GM12878 (cell line): ENCODE results near the gene CCDC6. TPM values are rescaled to one million over a fixed set of nuclear protein-coding genes. Genes with fewer than 3 reads are reported as not detected.

Experiments
- ATAC-seq: fragments of 200-7000 bp; cut with Tn5 transposase; 3 replicates; pipeline ENCODE4 v1.9.1; 2020; ENCODE audit warnings: mild to moderate bottlenecking, moderate library complexity
- BruUV-seq: library from RNA; stranded (reverse); fragments of 400-500 nt; replicated peaks from 2 replicates; lab custom pipeline; 2021; lab: Mats Ljungman, UMichigan
- CTCF ChIA-PET: fragments of 300-600 bp; sonication (Branson Sonifier 250); formaldehyde crosslinking; extraction: SDS; loops from one replicate; lab custom pipeline; 2021; ENCODE audit warnings: inconsistent platforms; lab: Yijun Ruan, JAX
- POLR2A ChIA-PET: fragments of 350-600 bp; formaldehyde crosslinking; extraction: SDS; loops from one replicate; lab custom pipeline; 2021; ENCODE audit warnings: inconsistent platforms; lab: Charles Lee
- RAD21 ChIA-PET: fragments of 300-600 bp; sonication (Branson Sonifier 250); formaldehyde crosslinking; loops from one replicate; lab custom pipeline; 2023; ENCODE audit warnings: antibody characterized with exemption; ENCODE audit not compliant: unreplicated experiment; lab: Charles Lee
- SMC1A ChIA-PET: fragments of 300-600 bp; sonication (Branson Sonifier 250); formaldehyde crosslinking; loops from one replicate; lab custom pipeline; 2023; ENCODE audit not compliant: unreplicated experiment, uncharacterized antibody; lab: Charles Lee
- DNase-seq: peaks from one replicate; pipeline ENCODE4 v3.0.0-alpha.2; 2011; ENCODE audit warnings: low read depth, low spot score
- FAIRE-seq: peaks from 3 replicates; lab custom pipeline; 2011; peaks lifted over from hg19 to GRCh38; lab: Jason Lieb, UNC
- H2AFZ ChIP-seq: 2 replicates; pipeline ENCODE4 v1.6.0; 2011; ENCODE audit warnings: low read depth, low read length, control low read depth; ENCODE audit not compliant: control insufficient read depth
- H3K27ac ChIP-seq: 2 replicates; pipeline ENCODE4 v1.5.1; 2011; ENCODE audit warnings: control low read depth; ENCODE audit not compliant: control insufficient read depth, insufficient read depth
- H3K27me3 ChIP-seq, 2 experiments: replicated peaks in 1 of 2; 2 replicates each; pipeline versions ENCODE4 v1.6.0 to v1.6.1; 2011; ENCODE audit warnings: low read length in 1 of 2; ENCODE audit not compliant: control insufficient read depth in 2 of 2, insufficient read depth in 2 of 2
- H3K36me3 ChIP-seq, 2 experiments: 2 replicates each; pipeline ENCODE4 v1.5.1; 2011; ENCODE audit warnings: low read length in 1 of 2; ENCODE audit not compliant: control insufficient read depth in 2 of 2, insufficient read depth in 2 of 2
- H3K4me1 ChIP-seq: 2 replicates; pipeline ENCODE4 v1.6.1; 2011; ENCODE audit warnings: mild to moderate bottlenecking, low read length, moderate library complexity, mixed read lengths; ENCODE audit not compliant: control insufficient read depth, insufficient read depth
- H3K4me2 ChIP-seq: 2 replicates; pipeline ENCODE4 v1.6.0; 2011; ENCODE audit warnings: control low read depth; ENCODE audit not compliant: control insufficient read depth, insufficient read depth
- H3K4me3 ChIP-seq: fragments of 200-600 bp; sonication (generic); 2 replicates; pipeline ENCODE4 v1.5.1; 2016
- H3K79me2 ChIP-seq: 2 replicates; pipeline ENCODE4 v1.6.0; 2011; ENCODE audit warnings: low read length; ENCODE audit not compliant: control insufficient read depth, insufficient read depth
- H3K9ac ChIP-seq: 2 replicates; pipeline ENCODE4 v1.8.0; 2011; ENCODE audit warnings: low read length, control low read depth, mixed read lengths; ENCODE audit not compliant: control insufficient read depth, insufficient read depth
- H3K9me3 ChIP-seq: replicated peaks from 3 replicates; pipeline ENCODE4 v1.5.1; 2011; ENCODE audit warnings: mild to moderate bottlenecking, low read length; ENCODE audit not compliant: control insufficient read depth, insufficient read depth
- H4K20me1 ChIP-seq: 2 replicates; pipeline ENCODE4 v1.6.0; 2011; ENCODE audit not compliant: control insufficient read depth, insufficient read depth
- CEBPB ChIP-seq, 2 experiments: fragments of 150-350 bp in 1 of 2; IDR thresholded peaks; 2 replicates each; pipeline ENCODE4 v1.6.1; 2012 to 2014; ENCODE audit warnings: low read depth in 2 of 2, low read length in 2 of 2, borderline replicate concordance in 1 of 2, inconsistent platforms in 1 of 2
- CHD2 ChIP-seq: IDR thresholded peaks from 2 replicates; pipeline ENCODE4 v1.6.1; 2011; ENCODE audit warnings: low read depth, low read length, improper control_type of control experiment, borderline replicate concordance
- CREB1 ChIP-seq: IDR thresholded peaks from 2 replicates; pipeline ENCODE4 v1.6.1; 2012; ENCODE audit warnings: low read depth, mild to moderate bottlenecking, inconsistent platforms
- CREM ChIP-seq: IDR thresholded peaks from 2 replicates; pipeline ENCODE4 v1.6.1; 2014; ENCODE audit warnings: antibody characterized with exemption, low read depth
- IKZF2 ChIP-seq, 2 experiments: fragments of 450-650 bp; IDR thresholded peaks; 2 replicates each; pipeline ENCODE4 v1.6.1; 2017; ENCODE audit warnings: mild to moderate bottlenecking in 2 of 2, moderate library complexity in 2 of 2
- NFYA ChIP-seq: IDR thresholded peaks from 2 replicates; pipeline ENCODE4 v1.6.1; 2011; ENCODE audit warnings: low read depth, mild to moderate bottlenecking, low read length, improper control_type of control experiment, borderline replicate concordance
- PAX5 ChIP-seq: IDR thresholded peaks from 2 replicates; pipeline ENCODE4 v1.6.1; 2011; ENCODE audit warnings: low read depth, low read length, borderline replicate concordance
- POU2F2 ChIP-seq: IDR thresholded peaks from 3 replicates; pipeline ENCODE4 v1.6.1; 2011; ENCODE audit warnings: low read depth, mild to moderate bottlenecking, low read length, borderline replicate concordance
- RAD21 ChIP-seq: IDR thresholded peaks from 2 replicates; pipeline ENCODE4 v1.6.1; 2011; ENCODE audit warnings: mild to moderate bottlenecking, low read depth, low read length, moderate library complexity; ENCODE audit not compliant: insufficient read depth
- RFX5 ChIP-seq: IDR thresholded peaks from 2 replicates; pipeline ENCODE4 v1.6.1; 2011; ENCODE audit warnings: low read depth, low read length, improper control_type of control experiment
- SIX5 ChIP-seq: IDR thresholded peaks from 2 replicates; pipeline ENCODE4 v1.6.1; 2011; ENCODE audit warnings: mild to moderate bottlenecking, low read depth, low read length, moderate library complexity; ENCODE audit not compliant: severe bottlenecking
- SUZ12 ChIP-seq: fragments of 200-600 bp; sonication (generic); IDR thresholded peaks from one replicate; pipeline ENCODE4 v1.6.1; 2018; ENCODE audit warnings: antibody characterized with exemption, mild to moderate bottlenecking; ENCODE audit not compliant: unreplicated experiment
- WGBS: methylation state at CpG from one replicate; pipeline ENCODE4 v1.1.6; 2016; ENCODE audit warnings: low lambda C conversion rate; ENCODE audit not compliant: insufficient replicate concordance, insufficient coverage; ENCODE audit errors: missing lambda C conversion rate; 5-methylcytosine and 5-hydroxymethylcytosine counted together
- in situ Hi-C: fragments of 300-500 bp; cut with MboI; formaldehyde crosslinking; loops from 9 replicates; pipeline ENCODE4 v1.14.3; 2018; ENCODE audit warnings: mixed read lengths
- intact Hi-C: fragments of 100-400 bp; cut with micrococcal nuclease; formaldehyde crosslinking; loops from one replicate; pipeline ENCODE4 v1.14.2; 2022; ENCODE audit not compliant: unreplicated experiment
- polyA plus RNA-seq, 11 experiments: library from polyadenylated mRNA; depleted of rRNA in 4 of 11; unstranded in 6 of 11; stranded (reverse) in 5 of 11; fragments of >200 nt; fragmentation: Nextera tagmentation in 4 of 11; fragmentation: Illumina TruSeq in 1 of 11; extraction: Ambion mirVana in 4 of 11; extraction: Trizol in 1 of 11; gene quantifications; 1 replicate in 1 of 11; 2 replicates in 10 of 11; pipeline versions ENCODE4 v1.2.1 to v1.2.3, GENCODE V29; 2011 to 2016; ENCODE audit warnings: inconsistent platforms in 2 of 11, missing spikeins in 2 of 11, low read depth in 1 of 11
- total RNA-seq, 4 experiments: library from RNA; depleted of rRNA in 3 of 4; stranded (reverse); fragments of >200 nt in 3 of 4; fragmentation: Illumina TruSeq in 1 of 4; extraction: Trizol in 1 of 4; gene quantifications; 2 replicates each; pipeline versions ENCODE4 v1.2.1 to v1.2.3, GENCODE V29; 2013 to 2021
- TF ChIP-seq, protein P1 (sequence below): fragments of 450-650 bp; formaldehyde crosslinking; IDR thresholded peaks from 2 replicates; pipeline ENCODE4 v1.5.0; 2022; ENCODE audit warnings: mild to moderate bottlenecking, missing genetic modification characterization
- TF ChIP-seq, protein P2 (sequence below): fragments of 450-650 bp; formaldehyde crosslinking; IDR thresholded peaks from 2 replicates; pipeline ENCODE4 v1.4.0; 2022; ENCODE audit warnings: mild to moderate bottlenecking, moderate library complexity
- TF ChIP-seq, protein P3 (sequence below): fragments of 450-650 bp; IDR thresholded peaks from 2 replicates; pipeline ENCODE4 v1.6.1; 2014; ENCODE audit warnings: mild to moderate bottlenecking

The CCDC6 gene
- total and polyA plus RNA-seq, 10 of the 15 experiments (the other 5 are each of a cell fraction or from before 2014, with no cell fraction given) = 11.8 to 46.2 (median 26.7) TPM

DNA sequence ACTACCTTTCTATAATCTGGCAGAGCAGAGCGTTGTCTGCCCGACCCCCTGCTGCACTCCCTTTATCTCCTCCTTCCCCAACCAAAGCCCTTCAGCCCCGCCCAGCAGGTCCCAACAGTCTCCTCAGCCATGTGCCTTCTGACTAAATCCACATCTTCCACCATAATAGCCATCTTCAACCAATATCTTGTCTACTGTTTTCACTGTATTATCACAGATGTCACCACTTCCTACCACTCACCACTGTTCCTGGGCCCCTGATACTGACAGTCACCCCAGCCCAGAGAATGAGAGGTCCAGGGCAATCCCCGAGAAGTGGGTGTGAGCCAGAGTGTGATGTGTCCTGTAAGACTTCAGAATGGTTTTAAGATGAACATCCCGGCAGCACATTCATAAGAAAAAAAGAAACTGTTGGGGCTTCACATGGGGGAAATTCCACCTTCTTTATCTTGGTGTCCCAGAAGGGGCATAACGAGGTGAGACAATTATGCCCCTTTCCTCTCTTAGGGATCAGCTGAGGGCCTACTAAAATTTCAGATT, 25.3 kb downstream of the CCDC6 start:
- SMC1A ChIA-PET = interaction anchor here (1.0 kb wide), 1 partner anchor 24 kb away, joined by 5 read pairs; the partner anchor contains the start of gene CCDC6
- Histone ChIP-seq H3K36me3 (no peaks in the 10 kb centered on the region), H3K4me3 (peak overlapping the region; percentile 46; the same call in 1 of the 2 replicates), H2AFZ (no peak overlapping the region), H3K79me2 (peaks cover 59% of the 10 kb centered on the region), H3K4me1 (peaks cover 45% of the 10 kb centered on the region), H3K27ac (peak overlapping the region; percentile 77), H3K4me2 (peak overlapping the region; percentile 85), H3K9me3 (no peaks in the 10 kb centered on the region), H3K9ac (peak overlapping the region; percentile 32; the same call in 1 of the 2 replicates), H3K27me3 (no peaks in the 10 kb centered on the region), H4K20me1 (no peaks in the 10 kb centered on the region)
- ATAC-seq = peak; percentile 84
- POLR2A ChIA-PET = no interaction called here
- RAD21 ChIA-PET = interaction anchor here (0.8 to 1.0 kb wide), 2 partner anchors 16 to 25 kb away, joined by 3 read pairs; no protein-coding TSS in a partner anchor
- CTCF ChIA-PET = interaction anchor here (0.7 to 1.2 kb wide), 4 partner anchors 11 to 1084 kb away, joined by 3 to 5 read pairs (median 4); partner anchors contain the start of gene CCDC6
- in situ Hi-C loops = no loop called here
- WGBS = 2% methylated on average over 5 of the region's 6 CpGs
- FAIRE-seq = no peak
- peak; percentile 82 for DNase-seq
- no TSS peak for BruUV-seq
- intact Hi-C loops = loop anchor here (1.0 to 2.0 kb wide), 2 partner anchors 25 to 194 kb away; partner anchors contain the start of gene CCDC6
- peak; percentile 24; the same call in 1 of the 2 replicates for TF ChIP-seq PAX5
- TF ChIP-seq, protein P1, sequence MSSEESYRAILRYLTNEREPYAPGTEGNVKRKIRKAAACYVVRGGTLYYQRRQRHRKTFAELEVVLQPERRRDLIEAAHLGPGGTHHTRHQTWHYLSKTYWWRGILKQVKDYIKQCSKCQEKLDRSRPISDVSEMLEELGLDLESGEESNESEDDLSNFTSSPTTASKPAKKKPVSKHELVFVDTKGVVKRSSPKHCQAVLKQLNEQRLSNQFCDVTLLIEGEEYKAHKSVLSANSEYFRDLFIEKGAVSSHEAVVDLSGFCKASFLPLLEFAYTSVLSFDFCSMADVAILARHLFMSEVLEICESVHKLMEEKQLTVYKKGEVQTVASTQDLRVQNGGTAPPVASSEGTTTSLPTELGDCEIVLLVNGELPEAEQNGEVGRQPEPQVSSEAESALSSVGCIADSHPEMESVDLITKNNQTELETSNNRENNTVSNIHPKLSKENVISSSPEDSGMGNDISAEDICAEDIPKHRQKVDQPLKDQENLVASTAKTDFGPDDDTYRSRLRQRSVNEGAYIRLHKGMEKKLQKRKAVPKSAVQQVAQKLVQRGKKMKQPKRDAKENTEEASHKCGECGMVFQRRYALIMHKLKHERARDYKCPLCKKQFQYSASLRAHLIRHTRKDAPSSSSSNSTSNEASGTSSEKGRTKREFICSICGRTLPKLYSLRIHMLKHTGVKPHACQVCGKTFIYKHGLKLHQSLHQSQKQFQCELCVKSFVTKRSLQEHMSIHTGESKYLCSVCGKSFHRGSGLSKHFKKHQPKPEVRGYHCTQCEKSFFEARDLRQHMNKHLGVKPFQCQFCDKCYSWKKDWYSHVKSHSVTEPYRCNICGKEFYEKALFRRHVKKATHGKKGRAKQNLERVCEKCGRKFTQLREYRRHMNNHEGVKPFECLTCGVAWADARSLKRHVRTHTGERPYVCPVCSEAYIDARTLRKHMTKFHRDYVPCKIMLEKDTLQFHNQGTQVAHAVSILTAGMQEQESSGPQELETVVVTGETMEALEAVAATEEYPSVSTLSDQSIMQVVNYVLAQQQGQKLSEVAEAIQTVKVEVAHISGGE (CRISPR knock-in tag) = no peak
- TF ChIP-seq SIX5 = no peak
- TF ChIP-seq, protein P2, sequence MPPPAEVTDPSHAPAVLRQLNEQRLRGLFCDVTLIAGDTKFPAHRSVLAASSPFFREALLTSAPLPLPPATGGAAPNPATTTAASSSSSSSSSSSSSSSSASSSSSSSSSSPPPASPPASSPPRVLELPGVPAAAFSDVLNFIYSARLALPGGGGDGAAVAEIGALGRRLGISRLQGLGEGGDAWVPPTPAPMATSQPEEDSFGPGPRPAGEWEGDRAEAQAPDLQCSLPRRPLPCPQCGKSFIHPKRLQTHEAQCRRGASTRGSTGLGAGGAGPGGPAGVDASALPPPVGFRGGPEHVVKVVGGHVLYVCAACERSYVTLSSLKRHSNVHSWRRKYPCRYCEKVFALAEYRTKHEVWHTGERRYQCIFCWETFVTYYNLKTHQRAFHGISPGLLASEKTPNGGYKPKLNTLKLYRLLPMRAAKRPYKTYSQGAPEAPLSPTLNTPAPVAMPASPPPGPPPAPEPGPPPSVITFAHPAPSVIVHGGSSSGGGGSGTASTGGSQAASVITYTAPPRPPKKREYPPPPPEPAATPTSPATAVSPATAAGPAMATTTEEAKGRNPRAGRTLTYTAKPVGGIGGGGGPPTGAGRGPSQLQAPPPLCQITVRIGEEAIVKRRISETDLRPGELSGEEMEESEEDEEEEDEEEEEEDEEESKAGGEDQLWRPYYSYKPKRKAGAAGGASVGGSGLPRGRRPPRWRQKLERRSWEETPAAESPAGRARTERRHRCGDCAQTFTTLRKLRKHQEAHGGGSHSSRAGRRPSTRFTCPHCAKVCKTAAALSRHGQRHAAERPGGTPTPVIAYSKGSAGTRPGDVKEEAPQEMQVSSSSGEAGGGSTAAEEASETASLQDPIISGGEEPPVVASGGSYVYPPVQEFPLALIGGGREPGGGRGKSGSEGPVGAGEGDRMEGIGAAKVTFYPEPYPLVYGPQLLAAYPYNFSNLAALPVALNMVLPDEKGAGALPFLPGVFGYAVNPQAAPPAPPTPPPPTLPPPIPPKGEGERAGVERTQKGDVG (CRISPR knock-in tag) = no peak
- no peak for TF ChIP-seq RAD21
- TF ChIP-seq CREM = peak; percentile 82; the same call in 1 of the 2 replicates
- no peak for TF ChIP-seq RFX5
- TF ChIP-seq NFYA = no peak
- TF ChIP-seq CREB1 = peak; percentile 68; the same call in 1 of the 2 replicates
- TF ChIP-seq, protein P3, sequence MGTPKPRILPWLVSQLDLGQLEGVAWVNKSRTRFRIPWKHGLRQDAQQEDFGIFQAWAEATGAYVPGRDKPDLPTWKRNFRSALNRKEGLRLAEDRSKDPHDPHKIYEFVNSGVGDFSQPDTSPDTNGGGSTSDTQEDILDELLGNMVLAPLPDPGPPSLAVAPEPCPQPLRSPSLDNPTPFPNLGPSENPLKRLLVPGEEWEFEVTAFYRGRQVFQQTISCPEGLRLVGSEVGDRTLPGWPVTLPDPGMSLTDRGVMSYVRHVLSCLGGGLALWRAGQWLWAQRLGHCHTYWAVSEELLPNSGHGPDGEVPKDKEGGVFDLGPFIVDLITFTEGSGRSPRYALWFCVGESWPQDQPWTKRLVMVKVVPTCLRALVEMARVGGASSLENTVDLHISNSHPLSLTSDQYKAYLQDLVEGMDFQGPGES = no peak
- no peak for TF ChIP-seq CEBPB (IDR thresholded peaks at IDR 0.05; ENCODE audit: borderline replicate concordance in 1 of 2, low read depth in 2 of 2, low read length in 2 of 2)
- no peak; the same call in 2 of the 3 replicates for TF ChIP-seq POU2F2
- TF ChIP-seq SUZ12 = no peak
- no peak for TF ChIP-seq CHD2
- TF ChIP-seq IKZF2 (IDR thresholded peaks at IDR 0.05) = peak; percentile 78 to 86
